H9 (cell line): ENCODE results near the gene TAF10. TPM values are rescaled to one million over a fixed set of nuclear protein-coding genes. Genes with fewer than 3 reads are reported as not detected.

Source experiments
- DNase-seq: peaks from one replicate; pipeline ENCODE4 v3.0.0-alpha.2; 2017
- H2AFZ ChIP-seq: one replicate; pipeline ENCODE4 v1.6.1; 2013; ENCODE audit warnings: mild to moderate bottlenecking, low read length, control low read depth, moderate library complexity
- H2AK5ac ChIP-seq: 2 replicates; pipeline ENCODE4 v1.6.1; 2013; ENCODE audit warnings: low read length, control low read depth, mixed read lengths; ENCODE audit not compliant: insufficient read length
- H2BK120ac ChIP-seq: one replicate; pipeline ENCODE4 v1.6.1; 2013; ENCODE audit warnings: low read depth, mild to moderate bottlenecking, low read length, control low read depth, inconsistent platforms; ENCODE audit not compliant: poor library complexity, severe bottlenecking
- H2BK12ac ChIP-seq: 2 replicates; pipeline ENCODE4 v1.6.1; 2013; ENCODE audit warnings: low read length, control low read depth, mixed read lengths, low read depth; ENCODE audit not compliant: insufficient read length
- H2BK15ac ChIP-seq: 2 replicates; pipeline ENCODE4 v1.6.1; 2013; ENCODE audit warnings: low read depth, low read length, control low read depth
- H2BK20ac ChIP-seq: one replicate; pipeline ENCODE4 v1.6.1; 2013; ENCODE audit warnings: low read depth, mild to moderate bottlenecking, low read length, control low read depth, inconsistent platforms; ENCODE audit not compliant: poor library complexity, severe bottlenecking
- H2BK5ac ChIP-seq: 2 replicates; pipeline ENCODE4 v1.6.1; 2013; ENCODE audit warnings: low read length, control low read depth, mixed read lengths; ENCODE audit not compliant: insufficient read length
- H3K14ac ChIP-seq: 2 replicates; pipeline ENCODE4 v1.6.1; 2013; ENCODE audit warnings: low read length, control low read depth; ENCODE audit not compliant: insufficient read depth
- H3K18ac ChIP-seq: 2 replicates; pipeline ENCODE4 v1.6.1; 2013; ENCODE audit warnings: low read depth, mild to moderate bottlenecking, mixed read lengths, low read length, control low read depth; ENCODE audit not compliant: insufficient read length
- H3K23ac ChIP-seq: 2 replicates; pipeline ENCODE4 v1.6.1; 2013; ENCODE audit warnings: low read length, control low read depth, mixed read lengths, low read depth; ENCODE audit not compliant: insufficient read length
- H3K23me2 ChIP-seq: 2 replicates; pipeline ENCODE4 v1.6.1; 2013; ENCODE audit warnings: low read depth, mild to moderate bottlenecking, mixed read lengths, low read length, control low read depth; ENCODE audit not compliant: insufficient read length, poor library complexity, severe bottlenecking
- H3K27ac ChIP-seq: 2 replicates; pipeline ENCODE4 v1.5.1; 2013; ENCODE audit warnings: low read length, control low read depth, mixed read lengths, low read depth; ENCODE audit not compliant: insufficient read length
- H3K27me3 ChIP-seq: 2 replicates; pipeline ENCODE4 v1.6.1; 2013; ENCODE audit warnings: low read length, control low read depth, inconsistent platforms; ENCODE audit not compliant: insufficient read depth
- H3K4ac ChIP-seq: 2 replicates; pipeline ENCODE4 v1.6.1; 2013; ENCODE audit warnings: low read depth, mild to moderate bottlenecking, control low read depth, inconsistent platforms, low read length, moderate library complexity
- H3K4me1 ChIP-seq: 2 replicates; pipeline ENCODE4 v1.6.1; 2013; ENCODE audit warnings: low read length, control low read depth, inconsistent platforms; ENCODE audit not compliant: insufficient read depth
- H3K4me2 ChIP-seq: 2 replicates; pipeline ENCODE4 v1.6.1; 2013; ENCODE audit warnings: low read length, control low read depth, mixed read lengths; ENCODE audit not compliant: insufficient read length, insufficient read depth
- H3K56ac ChIP-seq: 2 replicates; pipeline ENCODE4 v1.6.1; 2013; ENCODE audit warnings: low read depth, mild to moderate bottlenecking, mixed read lengths, low read length, control low read depth; ENCODE audit not compliant: insufficient read length
- H3K79me1 ChIP-seq: 2 replicates; pipeline ENCODE4 v1.6.1; 2013; ENCODE audit warnings: low read depth, mild to moderate bottlenecking, moderate library complexity, low read length, control low read depth, inconsistent platforms; ENCODE audit not compliant: insufficient read depth, poor library complexity, severe bottlenecking
- H3K79me2 ChIP-seq: 2 replicates; pipeline ENCODE4 v1.6.1; 2013; ENCODE audit warnings: low read length, control low read depth, inconsistent platforms; ENCODE audit not compliant: insufficient read depth
- H3K9ac ChIP-seq: 2 replicates; pipeline ENCODE4 v1.6.1; 2013; ENCODE audit warnings: low read length, control low read depth, mixed read lengths; ENCODE audit not compliant: insufficient read length; ENCODE audit errors: extremely low read depth
- H3K9me3 ChIP-seq: one replicate; pipeline ENCODE4 v1.6.1; 2013; ENCODE audit warnings: low read depth, low read length, inconsistent platforms; ENCODE audit not compliant: control insufficient read depth
- H3T11ph ChIP-seq: one replicate; pipeline ENCODE4 v1.6.1; 2013; ENCODE audit warnings: mild to moderate bottlenecking, low read length, control low read depth, inconsistent platforms
- H4K20me1 ChIP-seq: one replicate; pipeline ENCODE4 v1.6.1; 2013; ENCODE audit not compliant: control insufficient read depth, insufficient read length, insufficient read depth
- H4K5ac ChIP-seq: 2 replicates; pipeline ENCODE4 v1.6.1; 2013; ENCODE audit warnings: low read depth, mild to moderate bottlenecking, mixed read lengths, low read length, control low read depth; ENCODE audit not compliant: insufficient read length
- H4K8ac ChIP-seq: replicated peaks from 2 replicates; pipeline ENCODE4 v1.6.1; 2013; ENCODE audit warnings: low read length, control low read depth, mixed read lengths, low read depth; ENCODE audit not compliant: insufficient read length
- H4K91ac ChIP-seq: 2 replicates; pipeline ENCODE4 v1.6.1; 2013; ENCODE audit warnings: low read depth, mild to moderate bottlenecking, moderate library complexity, mixed read lengths, low read length, control low read depth; ENCODE audit not compliant: insufficient read length
- H3K27ac Mint-ChIP-seq, 3 experiments: 2 replicates in 2 of 3; 3 replicates in 1 of 3; pipeline ENCODE4 v1.8.0; 2020 to 2021; ENCODE audit warnings: mixed read lengths in 3 of 3, mild to moderate bottlenecking in 1 of 3, moderate library complexity in 1 of 3
- H3K27me3 Mint-ChIP-seq: 2 replicates; pipeline ENCODE4 v1.8.0; 2021; ENCODE audit warnings: low read depth, mild to moderate bottlenecking, moderate library complexity, mixed read lengths
- H3K36me3 Mint-ChIP-seq, 3 experiments: 2 replicates in 2 of 3; 3 replicates in 1 of 3; pipeline ENCODE4 v1.8.0; 2020 to 2021; ENCODE audit warnings: low read depth in 3 of 3, mixed read lengths in 3 of 3; ENCODE audit not compliant: insufficient read depth in 1 of 3
- H3K4me1 Mint-ChIP-seq, 2 experiments: 2 replicates each; pipeline ENCODE4 v1.8.0; 2020; ENCODE audit warnings: mixed read lengths in 2 of 2
- H3K4me3 Mint-ChIP-seq, 2 experiments: 2 replicates in 1 of 2; 3 replicates in 1 of 2; pipeline ENCODE4 v1.8.0; 2020 to 2021; ENCODE audit warnings: mild to moderate bottlenecking in 2 of 2, mixed read lengths in 2 of 2, moderate library complexity in 1 of 2
- H3K9me3 Mint-ChIP-seq, 2 experiments: 2 replicates in 1 of 2; 3 replicates in 1 of 2; pipeline ENCODE4 v1.8.0; 2020; ENCODE audit warnings: mild to moderate bottlenecking in 2 of 2, mixed read lengths in 2 of 2, moderate library complexity in 1 of 2
- CTCF ChIP-seq: fragments of 200-600 bp; sonication (generic); conservative IDR thresholded peaks from 3 replicates; pipeline ENCODE4 v1.8.0; 2021; ENCODE audit warnings: antibody characterized with exemption, mild to moderate bottlenecking
- WGBS: extraction: QIAGEN DNeasy Blood & Tissue Kit; methylation state at CpG from one replicate; pipeline ENCODE4 v1.1.7; 2013; ENCODE audit warnings: missing lambda C conversion rate, low lambda C conversion rate, mixed read lengths; ENCODE audit not compliant: insufficient read length; ENCODE audit errors: extremely low coverage; 5-methylcytosine and 5-hydroxymethylcytosine counted together
- total RNA-seq: library from RNA; stranded (reverse); gene quantifications from 2 replicates; pipeline ENCODE4 v1.2.1, GENCODE V29; 2021

TAF10 gene
- total RNA-seq, 1 experiment from 2014 or later = 198 TPM

GRCh38 chr11:6574816-6575715, 37.0 kb downstream of the TAF10 start:
- Histone ChIP-seq H3K27ac (no peak overlapping the region), H2BK120ac (no peak overlapping the region), H3K27me3 (no peaks in the 10 kb centered on the region), H3K14ac (no peak overlapping the region), H2AFZ (no peak overlapping the region), H2AK5ac (no peak overlapping the region), H2BK15ac (no peak overlapping the region), H3T11ph (no peak overlapping the region), H4K20me1 (no peaks in the 10 kb centered on the region), H2BK20ac (no peak overlapping the region), H2BK5ac (no peak overlapping the region), H3K79me1 (no peaks in the 10 kb centered on the region), H3K79me2 (no peaks in the 10 kb centered on the region), H3K18ac (no peak overlapping the region), H3K4ac (no peak overlapping the region), H3K23ac (no peak overlapping the region), H3K9me3 (no peaks in the 10 kb centered on the region), H4K8ac (no peak overlapping the region), H3K9ac (no peak overlapping the region), H4K91ac (no peak overlapping the region), H4K5ac (no peak overlapping the region), H3K4me2 (no peak overlapping the region), H3K23me2 (no peaks in the 10 kb centered on the region), H2BK12ac (no peak overlapping the region), H3K4me1 (no peaks in the 10 kb centered on the region), H3K56ac (no peak overlapping the region)
- WGBS = no CpG with 5 or more reads among the region's 6 CpGs
- Mint-ChIP-seq H3K27me3 (no peaks in the 10 kb centered on the region), H3K27ac (no peak overlapping the region), H3K4me3 (no peak overlapping the region), H3K4me1 (0 out of 4 replicates have a peak, but pooled peaks cover 0 to 2% of the 10 kb centered on the region in 2 experiments), H3K36me3 (no peaks in the 10 kb centered on the region), H3K9me3 (no peaks in the 10 kb centered on the region; a peak in 1 of 5 replicates)
- no peak for DNase-seq
- no peak for TF ChIP-seq CTCF
